NCI-H526 treated with DMSO at 0.1 percent for 48 hours (cell line): ENCODE measurements around the gene DUS3L.

Source experiments
- DNase-seq: peaks from one replicate; lab custom pipeline; 2025; lab: John Stamatoyannopoulos, UW

DUS3L gene

GRCh38 chr19:5822181-5822844 is 31.4 kb upstream of the DUS3L start:
- peak; percentile 49 for DNase-seq

- no peak for DNase-seq
These were observed 30.7 kb upstream of the DUS3L start for GRCh38 chr19:5821521-5822180.

GRCh38 chr19:5820785-5821184 is 29.8 kb upstream of the DUS3L start:
- DNase-seq: no peak

GRCh38 chr19:5818594-5818993 is 27.6 kb upstream of the DUS3L start:
- no peak for DNase-seq

- no peak for DNase-seq
These were observed 26.3 kb upstream of the DUS3L start for GRCh38 chr19:5817218-5817617.

GRCh38 chr19:5814852-5815246 is 23.9 kb upstream of the DUS3L start:
- DNase-seq: no peak

- DNase-seq: no peak
These were observed 23.3 kb upstream of the DUS3L start for GRCh38 chr19:5814123-5814851.

GRCh38 chr19:5811117-5811516 is 20.2 kb upstream of the DUS3L start:
- no peak for DNase-seq

- no peak for DNase-seq
These were observed 18.5 kb upstream of the DUS3L start for GRCh38 chr19:5809469-5809868.

- no peak for DNase-seq
These were observed 18.1 kb upstream of the DUS3L start for GRCh38 chr19:5809053-5809452.

- no peak for DNase-seq
These were observed 17.3 kb upstream of the DUS3L start for GRCh38 chr19:5808120-5808816.

- no peak for DNase-seq
These were observed 15.9 kb upstream of the DUS3L start for GRCh38 chr19:5806905-5807304.

GRCh38 chr19:5806133-5806489 is 15.1 kb upstream of the DUS3L start:
- no peak for DNase-seq

GRCh38 chr19:5805462-5806132 is 14.6 kb upstream of the DUS3L start:
- DNase-seq: peak; percentile 8

GRCh38 chr19:5804516-5805461 is 13.8 kb upstream of the DUS3L start, which contains the start of gene NRTN:
NRTN (plus strand) TSS chr19:5805067; CDS start chr19:5824166, 19,099 bp downstream.
- no peak for DNase-seq

GRCh38 chr19:5803752-5804515 is 13.0 kb upstream of the DUS3L start:
- DNase-seq: peak; percentile 60

GRCh38 chr19:5803441-5803751 is 12.4 kb upstream of the DUS3L start:
- DNase-seq: no peak

- no peak for DNase-seq
These were observed 11.0 kb upstream of the DUS3L start for GRCh38 chr19:5801796-5802619.
